GM18505 (cell line): ENCODE results near the gene SNRPB.
"Not testable (repeated sequence)": the region's sequence is repeated elsewhere in the genome, so short reads cannot be mapped to it uniquely, and the experiment has no call there.

Experiments
- ATAC-seq: cut with Tn5 transposase; IDR thresholded peaks from one replicate; pipeline ENCODE4 v1.9.1; 2021; ENCODE audit not compliant: unreplicated experiment
- POLR2A ChIP-seq: IDR thresholded peaks from 4 replicates; pipeline ENCODE4 v1.6.1; 2011; ENCODE audit warnings: borderline replicate concordance; ENCODE audit not compliant: insufficient read depth, insufficient read length; ENCODE audit errors: extremely low read depth

Gene SNRPB

GRCh38 chr20:2470423-2471193 is at the start of gene SNRPB:
Gene SNRPB (minus strand): TSS chr20:2470789. CDS start chr20:2470690, 99 bp downstream.
- peak; percentile 95 for ATAC-seq
- TF ChIP-seq POLR2A = peak; percentile 96

GRCh38 chr20:2519115-2519809 is 48.7 kb upstream of the SNRPB start:
- ATAC-seq = no peak
- no peak for TF ChIP-seq POLR2A

GRCh38 chr20:2518558-2518957 is 48.0 kb upstream of the SNRPB start:
- no peak for TF ChIP-seq POLR2A
- ATAC-seq = no peak

- TF ChIP-seq POLR2A = no peak
- ATAC-seq = no peak
Observed at GRCh38 chr20:2518096-2518495, 47.5 kb upstream of the SNRPB start.

GRCh38 chr20:2516399-2516798 is 45.8 kb upstream of the SNRPB start:
- no peak for TF ChIP-seq POLR2A
- ATAC-seq = no peak

GRCh38 chr20:2515203-2515602 is 44.6 kb upstream of the SNRPB start:
- ATAC-seq = no peak

GRCh38 chr20:2509794-2510193 is 39.2 kb upstream of the SNRPB start:
- TF ChIP-seq POLR2A = no peak
- ATAC-seq = no peak

More at GRCh38 chr20:2515203-2515602, 44.6 kb upstream of the SNRPB start:
- TF ChIP-seq POLR2A = no peak

- ATAC-seq = no peak
- TF ChIP-seq POLR2A = no peak
Observed at GRCh38 chr20:2509468-2509781, 38.8 kb upstream of the SNRPB start.

GRCh38 chr20:2508631-2509467 is 38.3 kb upstream of the SNRPB start, which contains the start of gene ZNF343:
Gene ZNF343 (minus strand): TSS chr20:2508915. CDS start chr20:2493895, 15,020 bp downstream.
- peak; percentile 92 for ATAC-seq
- TF ChIP-seq POLR2A = peak; percentile 85

- ATAC-seq = peak; percentile 14
- no peak for TF ChIP-seq POLR2A
Observed at GRCh38 chr20:2507875-2508630, 37.5 kb upstream of the SNRPB start.

- no peak for TF ChIP-seq POLR2A
- no peak for ATAC-seq
Observed at GRCh38 chr20:2507464-2507863, 36.9 kb upstream of the SNRPB start.

GRCh38 chr20:2506426-2506825 is 35.8 kb upstream of the SNRPB start:
- ATAC-seq = not testable (repeated sequence)

- not testable (repeated sequence) for ATAC-seq
Observed at GRCh38 chr20:2504803-2505202, 34.2 kb upstream of the SNRPB start.

GRCh38 chr20:2502808-2503384 is 32.3 kb upstream of the SNRPB start:
- ATAC-seq = not testable (repeated sequence)
